Astrocyte of the hippocampus (primary cell): ENCODE results near the gene SERPINB7.
A peak's percentile ranks its signal among the peaks of the same experiment; 100 is the strongest.

Experiments used
- DNase-seq: peaks from one replicate; pipeline ENCODE4 v3.0.0; 2011; ENCODE audit warnings: low read depth, low spot score

The SERPINB7 gene

GRCh38 chr18:63787673-63788072 lies 12.5 kb downstream of the SERPINB7 start:
- no peak for DNase-seq

GRCh38 chr18:63788447-63789096 lies 13.4 kb downstream of the SERPINB7 start:
- peak; percentile 70 for DNase-seq

GRCh38 chr18:63789327-63789726 lies 14.1 kb downstream of the SERPINB7 start:
- no peak for DNase-seq

GRCh38 chr18:63795606-63796005 lies 20.4 kb downstream of the SERPINB7 start:
- no peak for DNase-seq

GRCh38 chr18:63799189-63799588 lies 24.0 kb downstream of the SERPINB7 start:
- no peak for DNase-seq

GRCh38 chr18:63801343-63801742 lies 26.1 kb downstream of the SERPINB7 start:
- DNase-seq = no peak

- DNase-seq = no peak
Measured at GRCh38 chr18:63808125-63808524, 32.9 kb downstream of the SERPINB7 start.

GRCh38 chr18:63817441-63818051 lies 42.3 kb downstream of the SERPINB7 start:
- peak; percentile 51 for DNase-seq

- DNase-seq = no peak
Measured at GRCh38 chr18:63818212-63818611, 43.0 kb downstream of the SERPINB7 start.

- no peak for DNase-seq
Measured at GRCh38 chr18:63819786-63820185, 44.6 kb downstream of the SERPINB7 start.

GRCh38 chr18:63820694-63821093 lies 45.5 kb downstream of the SERPINB7 start:
- DNase-seq = no peak

GRCh38 chr18:63823516-63824219 lies 48.5 kb downstream of the SERPINB7 start:
- no peak for DNase-seq

GRCh38 chr18:63824220-63824525 lies 49.0 kb downstream of the SERPINB7 start:
- no peak for DNase-seq

GRCh38 chr18:63828120-63828519 lies 52.9 kb downstream of the SERPINB7 start:
- DNase-seq = no peak

- no peak for DNase-seq
Measured at GRCh38 chr18:63828656-63829055, 53.4 kb downstream of the SERPINB7 start.

GRCh38 chr18:63829886-63830285 lies 54.7 kb downstream of the SERPINB7 start:
- no peak for DNase-seq

- peak; percentile 17 for DNase-seq
Measured at GRCh38 chr18:63831080-63831788, 56.0 kb downstream of the SERPINB7 start.

- DNase-seq = no peak
Measured at GRCh38 chr18:63832470-63832869, 57.3 kb downstream of the SERPINB7 start.

GRCh38 chr18:63834471-63835113 lies 59.4 kb downstream of the SERPINB7 start:
- no peak for DNase-seq

GRCh38 chr18:63836456-63836855 lies 61.2 kb downstream of the SERPINB7 start:
- DNase-seq = no peak

GRCh38 chr18:63837590-63837989 lies 62.4 kb downstream of the SERPINB7 start:
- DNase-seq = no peak

- DNase-seq = no peak
Measured at GRCh38 chr18:63843008-63843407, 67.8 kb downstream of the SERPINB7 start.
